Ovary (tissue), 9 donors: Measurements from ENCODE around the gene TMED4. TPM values are rescaled to one million over a fixed set of nuclear protein-coding genes. Genes with fewer than 3 reads are reported as not detected.
A peak's percentile ranks its signal among the peaks of the same experiment; 100 is the strongest.
"Not testable (repeated sequence)": the region's sequence is repeated elsewhere in the genome, so short reads cannot be mapped to it uniquely, and the experiment has no call there.

Experiments
- DNase-seq, 5 donors: peaks; one replicate each; pipeline ENCODE4 v3.0.0-alpha.2; 2019 to 2020
- H3K27ac ChIP-seq, 2 donors: fragments of 200-600 bp; one replicate each; pipeline versions ENCODE4 v1.5.1 to v1.8.0; 2019 to 2022
- H3K27me3 ChIP-seq: fragments of 200-600 bp; one replicate; pipeline ENCODE4 v1.8.0; 2022
- H3K36me3 ChIP-seq: fragments of 200-600 bp; sonication (generic); one replicate; pipeline ENCODE4 v1.5.1; 2019
- H3K4me1 ChIP-seq: one replicate; pipeline ENCODE4 v1.8.1; 2013; ENCODE audit warnings: mild to moderate bottlenecking, moderate library complexity; ENCODE audit not compliant: insufficient read depth
- H3K4me3 ChIP-seq: fragments of 200-600 bp; sonication (generic); one replicate; pipeline ENCODE4 v1.5.1; 2017
- H3K9me3 ChIP-seq, 2 donors: fragments of 200-600 bp in 1 of 2; sonication (generic) in 1 of 2; one replicate each; pipeline versions ENCODE4 v1.5.1 to v1.8.1; 2013 to 2019; ENCODE audit warnings: mild to moderate bottlenecking in 1 of 2, moderate library complexity in 1 of 2
- EP300 ChIP-seq: sonication (generic); formaldehyde crosslinking; IDR thresholded peaks from one replicate; pipeline ENCODE4 v1.6.1; 2017; ENCODE audit warnings: antibody characterized with exemption
- POLR2A ChIP-seq: fragments of 450-650 bp; IDR thresholded peaks from one replicate; pipeline ENCODE4 v1.6.1; 2017; ENCODE audit warnings: antibody characterized with exemption, mild to moderate bottlenecking, moderate library complexity
- WGBS, 3 donors: extraction: QIAGEN DNeasy Blood & Tissue Kit in 1 of 3; methylation state at CpG; one replicate each; pipeline versions ENCODE4 v1.1.5 to v1.1.7; 2013 to 2017; 5-methylcytosine and 5-hydroxymethylcytosine counted together
- intact Hi-C, 4 donors: fragments of 100-400 bp; cut with DNase I; formaldehyde crosslinking; loops; one replicate each; pipeline versions ENCODE4 v1.11.0 to v1.15.1; 2022 to 2023
- polyA plus RNA-seq, 2 donors: library from polyadenylated mRNA; stranded (reverse); fragments of 200-250 nt in 1 of 2; fragments of 350-450 nt in 1 of 2; fragmentation: Illumina TruSeq in 1 of 2; extraction: RNeasy Lipid Tissue Mini Kit (QIAGEN cat#74804) in 1 of 2; gene quantifications; one replicate each; pipeline ENCODE4 v1.2.3, GENCODE V29; 2013 to 2014
- total RNA-seq, 7 donors: library from RNA; depleted of rRNA in 2 of 7; stranded (reverse); fragments of >200 nt in 2 of 7; fragmentation: NEBNext Ultra II Directional in 3 of 7; extraction: Animal tissue kit (Norgen Biotek cat#: 25700) in 3 of 7; gene quantifications; one replicate each; pipeline versions ENCODE4 v1.1.0 to v1.2.4, GENCODE V29; 2016 to 2023
- TF ChIP-seq, protein P1 (sequence below), 3 donors: fragments of 450-650 bp in 2 of 3; fragments of 200-600 bp in 1 of 3; IDR thresholded peaks; one replicate each; pipeline versions ENCODE4 v1.5.1 to v1.8.0; 2016 to 2022; ENCODE audit warnings: antibody characterized with exemption in 3 of 3, mild to moderate bottlenecking in 1 of 3
- donor health status: DM: no; HTN: no; CAD: no; lungs with moderate emphysema.
- donor health status: DM: no; HTN: no; CAD: no.
- donor health status: Bipolar disorder and iron deficiency.
- donor health status: DM: yes; HTN: yes; CAD: no.
- donor health status: DM: no; HTN: no; CAD: no.
- donor health status: DM: yes; HTN: yes; CAD: no.

Gene TMED4
- total and polyA plus RNA-seq, 9 donors: 74.9 to 155 (median 95.9) TPM

DNA sequence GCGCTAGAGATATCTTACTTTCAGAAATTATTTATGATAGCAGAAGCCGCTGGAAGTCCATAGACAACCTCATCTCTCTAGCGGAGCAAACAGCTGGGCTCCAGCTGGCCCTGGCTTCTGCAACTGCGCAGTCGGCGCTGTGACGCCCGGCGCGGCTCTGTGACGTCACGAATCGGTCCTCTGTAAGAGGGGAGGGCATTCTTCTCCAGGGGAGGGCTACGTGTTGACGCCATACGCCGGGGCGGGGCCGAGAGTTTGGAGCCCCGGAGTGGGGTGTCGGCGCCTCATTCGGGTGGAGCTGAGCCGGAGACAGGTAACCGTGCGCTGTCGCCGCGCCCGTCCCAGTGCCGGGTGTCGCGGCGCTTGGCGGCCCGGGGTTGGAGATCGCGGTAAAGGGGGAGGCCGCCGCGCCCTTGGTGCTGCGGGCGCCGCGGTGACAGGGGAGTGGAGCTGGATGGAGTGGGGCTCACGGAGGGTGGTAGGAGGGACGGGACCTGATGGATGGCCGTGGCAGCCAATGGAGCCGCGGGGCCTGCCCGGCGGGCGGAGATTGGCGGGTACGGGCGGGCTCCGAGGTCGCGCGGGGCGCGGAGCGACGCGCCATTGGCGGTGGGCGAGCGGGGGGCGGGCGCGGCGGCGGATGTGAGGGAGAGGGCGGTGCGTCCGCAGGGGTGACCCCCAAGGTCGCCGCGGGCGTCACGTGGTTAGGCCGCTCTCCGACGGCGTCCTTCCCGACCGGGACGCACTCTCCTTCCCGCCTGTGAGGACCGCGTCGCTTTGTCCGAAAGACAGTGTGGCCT is 24.5 kb upstream of the TMED4 start, which contains the start of gene OGDH:
Gene OGDH, plus strand, starts transcription at position 287 of the 800 bp plus-strand sequence. CDS start 17,717 bp downstream, outside the sequence.
- Histone ChIP-seq H3K4me3 (peak within 1 kb of the TSS; percentile 87), H3K9me3 (no peaks in the 10 kb centered on the region), H3K36me3 (no peaks in the 10 kb centered on the region), H3K27me3 (no peaks in the 10 kb centered on the region), H3K27ac (peak within 1 kb of the TSS; percentile 95 to 98), H3K4me1 (peaks cover 2% of the 10 kb centered on the region)
- intact Hi-C loops: loop anchor here in 1 of 4 donors (1.0 to 10.0 kb wide), 3 partner anchors 142 to 378 kb away; partner anchors contain the start of gene ZMIZ2
- TF ChIP-seq, protein P1, sequence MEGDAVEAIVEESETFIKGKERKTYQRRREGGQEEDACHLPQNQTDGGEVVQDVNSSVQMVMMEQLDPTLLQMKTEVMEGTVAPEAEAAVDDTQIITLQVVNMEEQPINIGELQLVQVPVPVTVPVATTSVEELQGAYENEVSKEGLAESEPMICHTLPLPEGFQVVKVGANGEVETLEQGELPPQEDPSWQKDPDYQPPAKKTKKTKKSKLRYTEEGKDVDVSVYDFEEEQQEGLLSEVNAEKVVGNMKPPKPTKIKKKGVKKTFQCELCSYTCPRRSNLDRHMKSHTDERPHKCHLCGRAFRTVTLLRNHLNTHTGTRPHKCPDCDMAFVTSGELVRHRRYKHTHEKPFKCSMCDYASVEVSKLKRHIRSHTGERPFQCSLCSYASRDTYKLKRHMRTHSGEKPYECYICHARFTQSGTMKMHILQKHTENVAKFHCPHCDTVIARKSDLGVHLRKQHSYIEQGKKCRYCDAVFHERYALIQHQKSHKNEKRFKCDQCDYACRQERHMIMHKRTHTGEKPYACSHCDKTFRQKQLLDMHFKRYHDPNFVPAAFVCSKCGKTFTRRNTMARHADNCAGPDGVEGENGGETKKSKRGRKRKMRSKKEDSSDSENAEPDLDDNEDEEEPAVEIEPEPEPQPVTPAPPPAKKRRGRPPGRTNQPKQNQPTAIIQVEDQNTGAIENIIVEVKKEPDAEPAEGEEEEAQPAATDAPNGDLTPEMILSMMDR (IDR thresholded peaks at IDR 0.05): peak in 1 of 3 donors; percentile 49
- TF ChIP-seq POLR2A (peak; percentile 97), EP300 (peak; percentile 83)
- DNase-seq: peak; percentile 99
- 0 to 1% (median 1%) methylated on average over 70 to 93 of the region's 93 CpGs for WGBS, 3 donors

GRCh38 chr7:44604941-44605340 is 22.9 kb upstream of the TMED4 start:
- TF ChIP-seq POLR2A: no peak
- no peak for TF ChIP-seq EP300
- TF ChIP-seq, protein P1 (IDR thresholded peaks at IDR 0.05): no peak
- Histone ChIP-seq H3K4me3 (no peak overlapping the region), H3K9me3 (no peaks in the 10 kb centered on the region), H3K27me3 (no peaks in the 10 kb centered on the region), H3K4me1 (peaks cover 2% of the 10 kb centered on the region), H3K36me3 (no peaks in the 10 kb centered on the region), H3K27ac (no peak overlapping the region)
- intact Hi-C loops: loop anchor here in 1 of 4 donors (10.0 kb wide), 1 partner anchor 380 kb away; no protein-coding TSS in a partner anchor
- no peak for DNase-seq
- WGBS, 3 donors: 81 to 85% (median 83%) methylated on average over 2 of the region's 2 CpGs

GRCh38 chr7:44603193-44603592 is 21.2 kb upstream of the TMED4 start:
- intact Hi-C loops: loop anchor here in 1 of 4 donors (10.0 kb wide), 1 partner anchor 382 kb away; no protein-coding TSS in a partner anchor
- no peak for DNase-seq
- H3K9me3 ChIP-seq: no peaks in the 10 kb centered on the region
- H3K27me3 ChIP-seq: no peaks in the 10 kb centered on the region
- TF ChIP-seq POLR2A (no peak), EP300 (no peak)
- H3K36me3 ChIP-seq: no peaks in the 10 kb centered on the region
- H3K27ac ChIP-seq: no peak overlapping the region
- peaks cover 2% of the 10 kb centered on the region for H3K4me1 ChIP-seq
- WGBS, 3 donors: 63 to 77% (median 70%) methylated on average over 6 of the region's 6 CpGs
- no peak overlapping the region for H3K4me3 ChIP-seq

DNA sequence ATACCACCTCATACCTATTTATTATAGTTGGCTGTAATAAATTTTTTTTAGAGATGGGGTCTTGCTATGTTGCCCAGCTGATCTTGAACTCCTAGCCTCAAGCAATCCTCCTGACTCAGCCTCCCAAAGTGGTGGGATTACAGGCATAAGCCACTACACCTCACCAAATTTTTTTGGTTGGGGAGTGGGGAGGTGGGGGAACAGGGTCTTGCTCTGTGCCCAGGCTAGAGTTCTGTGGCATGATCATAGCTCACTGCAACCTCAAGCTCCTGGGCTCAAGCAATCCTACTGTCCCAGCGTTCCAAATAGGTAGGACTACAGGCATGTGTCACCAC is 20.5 kb upstream of the TMED4 start:
- no peak for TF ChIP-seq EP300
- TF ChIP-seq, protein P1 (IDR thresholded peaks at IDR 0.05): no peak
- H3K36me3 ChIP-seq: no peaks in the 10 kb centered on the region
- no peak overlapping the region for H3K27ac ChIP-seq
- H3K9me3 ChIP-seq: no peaks in the 10 kb centered on the region
- DNase-seq: no peak
- 42 to 72% (median 52%) methylated on average over 1 of the region's 1 CpG for WGBS, 3 donors
- H3K4me3 ChIP-seq: no peak overlapping the region
- intact Hi-C loops: loop anchor here in 1 of 4 donors (10.0 kb wide), 1 partner anchor 382 kb away; no protein-coding TSS in a partner anchor
- H3K4me1 ChIP-seq: peaks cover 2% of the 10 kb centered on the region
- no peaks in the 10 kb centered on the region for H3K27me3 ChIP-seq

DNA sequence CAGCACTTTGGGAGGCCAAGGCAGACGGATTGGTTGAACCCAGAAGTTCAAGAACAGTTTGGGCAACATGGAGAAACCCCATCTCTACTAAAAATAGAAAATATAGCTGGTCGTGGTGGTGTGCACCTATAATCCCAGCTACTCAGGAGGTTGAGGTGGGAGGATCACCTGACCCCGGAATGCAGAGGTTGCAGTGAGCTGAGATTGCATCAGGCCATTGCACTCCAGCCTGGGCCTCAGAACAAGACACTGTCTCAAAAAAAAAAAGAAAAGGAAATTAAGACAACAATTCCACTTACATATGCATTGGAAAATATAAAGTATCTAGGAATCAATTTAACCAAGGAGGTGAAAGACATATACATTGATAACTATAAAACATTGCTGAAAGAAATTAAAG is 17.2 kb upstream of the TMED4 start:
- WGBS, 3 donors: 56 to 62% (median 58%) methylated on average over 3 of the region's 3 CpGs
- intact Hi-C loops: loop anchor here in 1 of 4 donors (10.0 kb wide), 1 partner anchor 536 kb away; no protein-coding TSS in a partner anchor
- no peak for TF ChIP-seq EP300
- TF ChIP-seq, protein P1 (IDR thresholded peaks at IDR 0.05): no peak
- TF ChIP-seq POLR2A: no peak
- no peak overlapping the region for H3K4me3 ChIP-seq
- H3K4me1 ChIP-seq: no peaks in the 10 kb centered on the region
- no peaks in the 10 kb centered on the region for H3K36me3 ChIP-seq
- DNase-seq: no peak
- H3K27ac ChIP-seq: no peak overlapping the region
- H3K9me3 ChIP-seq: no peaks in the 10 kb centered on the region
- H3K27me3 ChIP-seq: no peaks in the 10 kb centered on the region

- not testable (repeated sequence) for H3K4me1 ChIP-seq, DNase-seq, H3K9me3 ChIP-seq, H3K27ac ChIP-seq, H3K36me3 ChIP-seq, H3K27me3 ChIP-seq, H3K4me3 ChIP-seq
- 79 to 90% (median 87%) methylated on average over 8 of the region's 8 CpGs for WGBS, 3 donors
- intact Hi-C loops: loop anchor here in 1 of 4 donors (10.0 kb wide), 1 partner anchor 538 kb away; no protein-coding TSS in a partner anchor
These were observed 15.2 kb upstream of the TMED4 start for GRCh38 chr7:44597181-44597580.
